COR-L47 (cell line): ENCODE measurements around the gene IL4I1.

Experiments
- DNase-seq: peaks from one replicate; lab custom pipeline; 2025; lab: John Stamatoyannopoulos, UW

The IL4I1 gene

DNA sequence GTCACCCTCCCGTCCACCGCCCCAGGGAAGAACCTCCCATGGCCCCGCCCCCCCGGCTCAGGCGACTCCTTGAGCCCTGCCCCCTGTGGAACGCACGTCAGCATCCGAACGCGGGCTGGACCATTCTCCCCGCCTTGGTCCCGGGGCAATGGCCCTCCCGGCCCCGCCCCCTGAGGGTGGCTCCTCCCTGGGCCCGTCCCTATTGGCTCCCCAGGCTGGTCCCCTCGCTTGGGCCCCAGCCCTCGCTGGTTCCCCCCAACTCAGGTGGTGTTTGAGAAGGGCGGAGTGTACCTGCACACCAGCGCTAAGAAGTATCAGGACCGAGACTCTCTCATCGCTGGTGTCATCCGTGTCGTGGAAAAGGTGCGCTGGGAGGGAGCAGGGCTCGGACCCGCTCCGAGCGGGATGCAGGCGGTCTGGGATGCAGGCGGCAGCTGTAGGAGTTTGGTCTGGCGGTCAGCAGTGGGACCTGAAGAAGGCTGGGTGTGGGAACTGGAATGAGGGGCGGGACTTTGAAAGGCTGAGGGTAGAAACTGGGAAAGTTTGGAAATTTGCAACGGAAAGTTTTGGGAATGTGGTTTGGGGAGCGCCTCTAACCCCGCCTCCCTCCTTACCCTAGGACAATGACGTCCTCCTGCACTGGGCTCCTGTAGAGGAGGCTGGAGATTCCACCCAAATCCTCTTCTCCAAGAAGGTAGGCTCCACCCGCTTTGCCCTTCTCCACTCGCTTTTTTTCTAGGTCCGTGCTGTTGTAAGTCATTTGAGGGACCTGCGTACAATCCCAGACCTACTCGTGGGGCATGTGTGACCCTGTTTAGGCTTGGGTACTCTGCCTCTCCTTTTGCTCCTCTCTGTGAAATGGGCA lies 18.6 kb downstream of the IL4I1 start:
- DNase-seq = peak; percentile 93

DNA sequence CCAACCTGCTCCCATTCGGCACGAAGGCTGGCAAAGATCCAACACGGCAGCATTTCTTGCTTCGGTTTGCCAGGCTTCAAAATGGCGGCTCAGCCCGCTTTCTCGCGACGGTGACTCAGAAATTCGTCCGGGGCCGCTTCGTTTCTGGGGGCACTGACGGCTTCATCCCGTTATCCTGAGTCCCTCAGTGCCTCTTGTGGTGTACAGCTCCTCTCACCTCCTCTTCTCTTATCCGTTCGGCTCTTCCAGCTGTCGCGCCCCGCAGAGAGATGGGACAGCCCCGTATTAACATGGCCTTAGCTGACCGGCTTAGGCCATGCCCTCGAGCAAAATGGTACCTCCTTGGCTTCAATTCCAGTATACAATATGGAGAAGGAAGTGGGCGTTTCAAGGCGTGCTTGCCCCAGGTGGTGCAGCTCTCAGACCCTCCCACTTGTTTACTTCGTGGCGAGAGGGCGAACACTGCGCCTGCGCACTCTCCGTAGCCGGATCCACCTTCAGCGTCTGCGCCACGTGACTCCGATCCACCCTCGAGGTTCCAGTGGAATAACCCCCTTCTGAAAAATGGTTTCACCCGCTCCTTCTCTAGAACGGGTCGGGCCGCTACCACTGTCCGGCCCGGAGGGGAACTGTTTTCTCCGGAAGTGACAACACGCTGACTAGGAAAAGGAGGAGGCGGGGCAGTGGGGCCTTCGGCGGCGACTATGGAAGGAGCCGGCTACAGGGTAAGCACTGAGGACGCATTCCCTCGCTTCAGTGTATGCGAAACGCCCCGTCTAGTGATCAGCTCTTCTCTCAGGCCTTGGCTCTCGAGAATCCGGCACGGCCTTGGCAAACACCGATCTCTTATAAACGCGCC lies 19.4 kb downstream of the IL4I1 start, which contains the start of the genes AKT1S1 and TBC1D17:
Gene AKT1S1 (minus strand): TSS at position 336 of the 859 bp plus-strand sequence. CDS start 4,060 bp downstream, outside the sequence.
Gene TBC1D17 (plus strand): TSS at position 683 of the 859 bp plus-strand sequence. CDS start 22 bp downstream, at position 705.
- DNase-seq = peak; percentile 100

DNA sequence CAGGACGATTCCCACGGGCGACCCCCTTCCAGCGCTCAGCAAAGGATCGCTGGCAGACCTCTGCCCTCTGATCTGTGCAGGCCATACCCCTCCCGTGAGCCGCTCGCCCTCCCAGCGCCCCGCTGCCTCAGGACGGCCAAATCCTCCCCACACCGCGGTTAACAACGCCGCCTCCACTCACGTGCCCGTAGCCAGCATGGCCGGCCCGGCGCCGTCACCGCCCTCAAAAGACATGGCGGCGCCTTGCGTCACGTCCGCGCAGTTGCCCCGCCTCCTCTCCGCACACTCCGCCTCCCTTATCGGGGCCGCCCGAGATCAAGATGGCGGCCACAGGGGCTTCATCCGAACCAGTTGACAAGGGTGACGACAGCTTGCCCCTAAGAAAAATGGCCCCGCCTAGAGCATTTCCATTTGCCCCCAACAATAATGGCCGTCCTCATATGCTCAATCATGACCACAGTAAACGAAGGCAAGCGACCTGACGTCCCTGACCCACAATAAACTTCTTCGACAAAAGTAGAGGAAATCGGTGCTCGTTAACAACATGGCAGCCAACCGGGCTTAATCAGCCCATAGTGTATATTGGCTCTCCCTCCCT lies 20.2 kb downstream of the IL4I1 start:
- peak; percentile 98 for DNase-seq

DNA sequence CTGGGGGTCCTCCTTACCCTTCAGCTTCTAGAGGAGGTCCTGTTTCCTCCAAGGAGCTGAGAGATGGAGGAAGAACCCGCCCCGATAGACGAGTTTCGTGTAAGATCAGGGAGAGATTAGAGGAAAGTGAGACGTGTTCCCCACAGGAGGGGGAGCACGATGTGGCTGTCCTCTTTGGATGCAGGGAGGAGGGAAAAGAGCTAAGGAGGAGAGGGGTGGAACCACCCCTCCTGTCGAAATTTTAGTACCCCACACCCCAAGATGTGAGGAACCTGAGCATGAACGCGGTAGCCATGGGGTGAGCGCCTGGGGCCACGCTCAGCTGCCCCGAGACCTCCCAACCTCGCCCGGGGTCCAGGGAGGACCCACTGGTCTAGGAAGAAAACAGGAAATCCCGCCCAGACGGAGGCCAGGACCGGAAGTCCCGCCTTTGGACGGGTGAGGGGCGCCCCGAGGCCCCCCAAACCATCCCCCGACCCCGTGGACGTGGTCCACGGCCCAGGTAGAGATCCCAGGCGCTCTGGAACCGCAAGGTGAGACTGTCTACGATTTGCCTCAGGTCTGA lies 20.7 kb downstream of the IL4I1 start:
- peak; percentile 23 for DNase-seq

DNA sequence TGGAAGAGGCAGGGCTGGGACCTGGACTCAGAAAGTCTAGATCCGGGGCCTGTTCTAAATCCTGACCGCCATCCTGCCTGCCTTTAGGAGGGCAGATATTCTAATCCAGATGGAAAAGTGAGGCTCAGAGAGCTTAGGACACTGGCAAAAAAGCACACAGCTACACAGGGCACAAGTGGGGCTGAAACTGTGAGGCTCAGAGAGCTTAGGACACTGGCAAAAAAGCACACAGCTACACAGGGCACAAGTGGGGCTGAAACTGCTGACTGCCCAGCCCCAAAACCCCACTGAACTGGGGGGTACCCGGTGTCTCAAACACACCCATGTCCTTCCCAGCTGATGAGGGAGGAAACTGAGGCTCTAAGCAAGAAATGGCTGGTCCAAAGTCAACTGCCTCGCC lies 21.5 kb downstream of the IL4I1 start:
- no peak for DNase-seq

DNA sequence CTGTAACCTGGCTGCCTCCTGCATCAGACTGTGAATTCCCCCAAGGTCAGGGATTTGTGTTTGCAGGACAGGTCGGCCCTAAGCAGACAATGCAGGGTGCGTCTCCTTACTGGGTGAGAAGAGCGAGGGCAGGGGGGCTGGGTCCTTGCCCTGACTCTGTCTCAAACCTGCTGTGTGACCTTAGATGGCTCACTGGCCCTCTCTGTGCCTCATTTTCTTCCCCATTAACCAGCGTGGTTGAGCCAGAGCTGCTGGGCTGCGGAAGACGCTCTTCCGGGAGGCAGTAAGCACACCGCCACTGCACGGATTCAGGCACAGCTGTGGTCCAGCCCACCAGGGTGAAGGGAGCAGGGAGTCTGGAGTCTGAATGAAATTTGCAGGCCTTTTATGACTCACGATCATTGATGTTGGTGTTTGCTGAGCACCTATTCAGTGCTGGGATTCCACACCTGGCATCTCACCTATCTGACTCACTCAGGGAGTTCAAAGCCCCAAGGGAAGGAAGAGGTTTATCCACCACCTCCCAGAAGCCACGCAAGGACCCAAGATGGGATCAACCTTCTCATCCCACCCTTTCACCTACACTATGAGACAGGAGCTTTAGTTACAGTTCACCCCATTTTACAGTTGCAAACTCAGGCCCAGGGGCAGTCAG lies 22.1 kb downstream of the IL4I1 start:
- DNase-seq = no peak

DNA sequence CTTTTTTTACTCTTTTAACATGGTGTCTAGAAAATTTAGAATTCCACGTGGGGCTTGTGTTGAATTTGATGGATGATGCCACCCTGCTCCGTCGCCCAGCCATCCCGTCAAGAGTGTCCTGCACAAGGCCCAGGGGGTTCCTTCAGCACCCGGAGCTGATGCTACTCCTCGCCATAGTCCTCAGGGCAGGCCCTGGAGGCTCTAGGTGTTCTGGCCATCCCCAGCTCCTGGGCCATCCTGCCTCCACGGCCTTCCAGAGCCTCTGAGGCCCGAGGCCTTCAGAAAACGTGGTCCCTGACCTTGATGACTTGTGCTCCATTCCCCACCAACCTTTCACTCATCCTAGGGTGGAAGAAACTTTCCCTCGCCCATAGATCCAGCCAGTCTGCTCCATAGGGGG lies 22.9 kb downstream of the IL4I1 start:
- no peak for DNase-seq

DNA sequence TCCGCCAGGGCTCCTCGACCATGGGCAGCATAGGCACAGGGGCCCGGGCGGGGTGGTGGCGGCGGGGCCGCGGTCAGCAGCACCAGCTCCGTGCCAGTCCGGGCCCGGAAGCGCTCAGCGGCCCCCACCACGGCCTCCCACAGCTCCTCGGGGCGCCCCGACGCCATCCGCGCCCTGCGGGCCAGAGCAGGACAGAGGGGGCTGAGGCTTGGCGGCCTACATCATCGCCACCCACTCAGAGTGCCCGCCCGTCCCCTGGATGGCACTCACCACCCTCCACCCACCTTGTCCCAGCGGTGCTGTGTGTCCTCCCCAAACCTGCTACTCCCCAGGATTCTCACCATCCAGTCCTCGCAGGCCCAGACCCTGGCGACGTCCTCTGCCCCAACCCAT lies 23.6 kb downstream of the IL4I1 start:
- DNase-seq = no peak

DNA sequence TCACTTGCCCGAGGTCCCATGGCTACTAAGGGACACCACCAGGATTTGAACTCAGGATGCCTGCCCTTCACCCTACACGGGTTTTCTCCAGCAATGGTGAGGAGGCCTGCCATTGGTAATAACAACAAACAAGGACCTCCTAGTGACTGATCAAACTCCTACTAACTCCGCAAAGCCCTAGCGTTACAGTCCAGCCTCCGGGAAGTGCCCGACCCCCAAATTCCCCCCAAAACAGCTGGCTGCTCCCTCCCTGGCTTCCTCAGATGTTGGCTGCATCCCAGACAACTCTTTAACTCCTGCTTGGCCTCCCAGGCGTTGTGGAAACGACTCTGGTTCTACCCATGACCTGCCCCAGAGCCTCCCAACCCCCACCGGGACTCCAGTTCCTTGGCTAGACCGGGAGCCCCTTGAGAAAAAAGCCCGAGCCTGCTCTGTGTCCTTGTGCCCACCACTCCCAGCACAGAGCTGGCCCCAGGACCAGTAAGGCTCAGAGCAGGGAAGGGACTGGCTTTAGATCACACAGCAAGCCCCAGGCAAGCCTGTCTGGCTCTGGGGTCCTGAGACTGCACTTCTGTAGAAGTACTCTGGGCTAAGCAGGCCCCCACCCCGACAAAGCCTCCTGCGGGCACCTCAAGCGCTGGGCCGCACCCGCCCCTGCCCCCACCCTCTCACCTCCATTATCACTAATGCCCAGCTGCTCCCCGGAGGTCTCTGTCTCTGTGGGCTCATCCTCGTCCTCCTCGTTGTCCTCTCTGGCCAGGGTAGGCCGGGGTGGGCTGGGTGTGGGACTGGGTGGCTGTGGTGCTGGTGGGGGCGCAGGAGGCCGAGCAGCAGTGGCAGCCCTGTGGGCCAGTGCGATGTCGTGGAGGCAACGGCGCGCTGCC lies 24.2 kb downstream of the IL4I1 start:
- no peak for DNase-seq

DNA sequence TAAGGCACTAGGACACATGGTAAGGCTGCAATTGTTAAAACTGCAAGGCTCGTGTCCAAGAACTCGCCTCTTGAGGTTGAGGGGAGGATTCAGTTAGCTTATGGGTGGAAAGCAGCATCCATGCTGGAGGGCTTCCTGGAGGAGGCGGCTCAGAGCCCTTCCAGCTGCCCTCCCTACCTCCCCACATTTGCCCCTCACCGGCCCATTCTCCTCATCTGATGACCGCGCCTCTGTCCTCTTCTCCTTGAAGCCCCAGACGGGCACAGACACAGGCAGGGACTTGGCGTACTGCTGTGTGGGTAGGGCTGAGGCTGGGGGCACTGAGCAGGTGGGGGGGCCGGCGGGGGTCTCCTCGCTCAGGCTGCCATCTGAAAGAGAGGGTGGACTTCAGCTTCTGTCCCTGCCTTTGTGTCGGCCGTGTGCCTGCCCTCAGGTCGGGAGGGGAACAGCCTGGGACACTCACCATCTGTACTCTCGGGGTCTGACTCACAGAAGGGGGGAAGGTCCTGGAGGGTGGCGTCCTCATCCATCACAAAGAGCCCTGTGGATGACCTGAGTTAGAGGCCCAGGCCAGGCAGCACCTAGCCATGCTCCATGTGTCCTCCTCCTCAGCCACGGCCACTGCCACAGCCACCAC lies 25.2 kb downstream of the IL4I1 start:
- no peak for DNase-seq

DNA sequence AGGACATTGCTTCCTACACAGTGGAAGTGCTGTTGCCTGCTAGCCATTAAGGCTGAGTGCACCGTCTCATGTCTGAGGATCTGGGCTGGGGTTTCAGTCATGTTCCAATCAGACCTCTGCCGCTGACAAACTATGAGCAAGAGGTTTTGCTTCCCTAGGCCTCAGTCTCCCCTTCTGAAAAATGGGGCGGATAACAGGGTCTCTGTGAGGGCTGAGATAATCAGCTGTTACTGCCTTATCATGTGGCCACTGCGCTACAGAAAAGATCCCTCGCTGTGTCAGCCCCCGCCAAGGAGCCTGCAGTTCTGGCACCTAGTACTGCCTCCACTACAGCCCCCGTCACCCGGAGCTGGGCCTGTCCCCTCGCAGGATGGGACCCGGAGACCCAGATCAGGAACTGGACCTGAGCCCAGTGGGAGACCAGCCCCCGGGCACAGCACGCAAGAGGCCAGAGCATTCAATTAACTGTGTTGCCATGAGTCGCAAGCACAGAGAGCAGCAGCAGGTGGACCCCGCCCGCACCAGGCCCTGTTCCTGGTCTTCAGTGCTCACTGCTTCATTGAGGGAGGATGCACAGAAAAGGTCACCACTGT lies 26.3 kb downstream of the IL4I1 start:
- no peak for DNase-seq

DNA sequence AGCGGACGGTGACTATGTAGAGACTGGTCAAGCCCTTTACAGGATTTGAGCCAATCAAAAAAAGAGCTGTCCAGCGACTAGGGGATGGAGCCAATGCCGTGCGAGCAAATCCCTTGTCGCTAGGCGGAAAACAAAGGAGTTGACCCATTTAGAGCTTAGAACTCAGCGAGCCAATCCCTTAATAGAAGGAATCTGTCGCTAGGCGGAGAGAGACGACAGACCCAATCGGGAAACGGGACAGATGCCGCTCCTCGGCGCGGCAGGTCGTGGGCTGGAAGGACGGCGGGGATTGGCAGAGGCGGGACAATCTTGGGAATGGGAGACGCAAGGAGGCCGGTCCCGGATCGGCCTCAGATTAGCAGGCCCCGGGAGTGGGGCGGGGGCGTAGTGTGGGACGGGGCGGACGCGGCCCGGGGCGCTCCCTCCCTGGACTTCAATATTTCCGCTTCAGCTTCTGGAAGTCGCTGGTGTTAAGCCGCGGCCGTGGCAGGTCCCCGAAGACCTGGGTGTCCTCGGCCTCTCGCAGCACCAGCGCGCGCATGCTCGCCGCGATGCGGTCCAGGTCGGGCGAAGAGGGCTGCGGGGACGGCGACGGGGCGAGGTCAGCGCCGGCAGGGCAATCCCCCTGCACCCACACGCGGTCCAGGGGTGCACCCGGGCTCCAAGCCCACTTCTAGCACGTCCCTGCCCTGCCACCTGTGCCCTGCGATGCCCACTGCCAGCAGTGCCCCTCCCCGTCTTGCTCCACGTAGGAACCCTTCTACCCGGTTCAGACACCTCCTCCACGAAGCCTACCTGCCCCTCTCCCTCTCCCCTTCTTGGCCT lies 27.0 kb downstream of the IL4I1 start:
- DNase-seq = peak; percentile 100

DNA sequence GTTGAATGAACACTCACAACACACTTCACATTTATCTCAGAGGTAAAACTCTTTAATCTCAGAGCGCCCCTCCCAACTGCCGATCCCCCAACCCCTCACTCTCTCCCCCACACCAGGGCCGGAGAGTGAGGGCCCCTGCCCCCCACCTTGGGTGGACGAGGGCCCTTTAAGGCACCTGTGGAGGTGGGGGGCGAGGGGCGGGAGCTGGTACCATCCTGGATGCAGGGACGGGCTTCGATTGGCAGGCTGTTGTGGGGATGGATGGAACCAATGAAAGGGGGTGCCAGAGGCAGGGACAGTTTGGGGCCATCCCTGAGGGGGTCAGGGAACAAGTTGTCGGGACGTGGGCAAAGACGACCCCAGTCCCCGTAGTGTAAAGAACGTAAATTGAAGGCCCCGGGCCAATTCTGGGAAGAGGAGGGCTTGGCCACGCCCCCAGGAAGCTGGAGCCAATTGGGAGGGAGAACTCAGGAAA lies 27.6 kb downstream of the IL4I1 start:
- peak; percentile 78 for DNase-seq

DNA sequence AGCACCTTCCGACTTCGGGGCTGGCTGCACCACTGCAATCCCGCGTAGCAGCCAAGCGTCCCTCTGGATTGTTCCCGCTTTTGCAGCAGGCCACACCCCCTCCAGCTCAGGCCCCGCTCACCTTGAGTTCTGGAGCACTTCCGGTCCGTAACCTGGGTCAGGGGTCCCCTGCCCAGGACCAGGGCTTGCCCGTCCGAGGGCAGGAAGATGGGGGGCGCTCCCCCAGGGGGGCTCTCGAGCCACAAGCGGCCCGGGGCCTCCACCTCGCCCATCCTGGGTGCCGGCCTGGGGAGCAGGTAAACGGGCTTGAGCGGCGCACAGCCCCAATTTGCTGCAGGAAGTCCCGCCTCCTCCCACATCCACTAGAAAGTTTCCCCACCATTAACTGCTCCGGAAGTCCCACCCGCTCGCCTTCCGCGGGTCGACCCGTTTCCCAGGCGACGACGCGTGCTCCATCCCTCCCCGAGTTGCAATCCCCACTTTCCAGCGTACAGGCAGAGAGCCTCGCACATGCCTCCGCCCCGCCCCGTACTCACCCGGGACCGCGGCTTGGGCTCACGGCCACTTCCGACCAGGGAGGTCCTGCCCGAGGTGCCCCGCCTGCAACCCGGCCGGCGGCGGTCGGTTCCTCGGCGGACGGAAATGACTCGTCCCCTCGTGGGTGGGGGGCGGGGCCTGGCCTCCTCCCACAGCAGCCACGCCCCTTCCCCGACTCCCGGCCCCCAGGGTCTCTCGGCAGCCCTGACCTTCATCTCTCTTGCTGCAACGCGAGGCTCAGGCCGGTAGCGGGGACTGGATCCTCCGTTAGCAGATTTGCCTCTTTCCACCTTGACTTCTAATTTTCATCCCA lies 29.5 kb downstream of the IL4I1 start, which contains the start of gene PNKP:
Gene PNKP (minus strand): TSS at position 644 of the 850 bp plus-strand sequence. CDS start 372 bp downstream, at position 272.
- peak; percentile 85 for DNase-seq

DNA sequence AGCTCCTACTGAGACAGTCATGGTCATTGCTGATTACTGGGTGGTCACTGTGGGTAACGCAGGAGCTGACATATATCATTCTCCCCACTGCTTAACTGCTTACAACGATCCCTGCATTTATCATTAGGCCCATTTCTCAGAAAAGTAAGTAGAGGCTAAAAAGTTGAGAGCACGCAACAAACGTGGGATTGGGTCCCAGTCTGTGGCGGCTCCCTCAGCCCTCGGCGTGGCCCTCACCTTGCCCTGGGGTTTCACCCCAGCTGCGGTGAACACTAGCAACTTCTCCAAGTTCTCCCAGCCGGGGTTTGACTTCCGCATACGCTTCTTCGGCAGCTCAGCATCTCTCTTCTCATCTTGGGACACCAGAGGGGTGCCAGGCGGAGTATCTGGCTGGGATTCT lies 31.8 kb downstream of the IL4I1 start:
- no peak for DNase-seq

DNA sequence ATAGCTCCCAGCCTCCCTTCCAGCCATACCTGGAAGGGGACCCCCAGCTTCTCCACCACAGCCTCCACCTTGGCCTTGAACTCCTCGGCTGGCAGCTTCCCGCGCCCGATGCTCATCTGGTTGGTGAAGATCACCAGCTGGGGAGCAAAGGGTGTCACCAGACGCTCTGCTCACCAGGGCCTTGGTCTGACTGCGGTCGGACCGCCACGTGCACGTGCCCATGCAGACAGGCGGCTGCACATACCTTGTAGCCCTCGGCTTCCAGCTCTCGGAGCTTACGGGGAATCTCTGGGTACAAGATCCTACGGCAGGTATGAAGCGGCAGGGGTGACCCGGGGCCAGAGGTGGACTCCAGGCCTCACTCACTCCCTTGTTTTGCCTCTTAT lies 32.8 kb downstream of the IL4I1 start:
- no peak for DNase-seq

DNA sequence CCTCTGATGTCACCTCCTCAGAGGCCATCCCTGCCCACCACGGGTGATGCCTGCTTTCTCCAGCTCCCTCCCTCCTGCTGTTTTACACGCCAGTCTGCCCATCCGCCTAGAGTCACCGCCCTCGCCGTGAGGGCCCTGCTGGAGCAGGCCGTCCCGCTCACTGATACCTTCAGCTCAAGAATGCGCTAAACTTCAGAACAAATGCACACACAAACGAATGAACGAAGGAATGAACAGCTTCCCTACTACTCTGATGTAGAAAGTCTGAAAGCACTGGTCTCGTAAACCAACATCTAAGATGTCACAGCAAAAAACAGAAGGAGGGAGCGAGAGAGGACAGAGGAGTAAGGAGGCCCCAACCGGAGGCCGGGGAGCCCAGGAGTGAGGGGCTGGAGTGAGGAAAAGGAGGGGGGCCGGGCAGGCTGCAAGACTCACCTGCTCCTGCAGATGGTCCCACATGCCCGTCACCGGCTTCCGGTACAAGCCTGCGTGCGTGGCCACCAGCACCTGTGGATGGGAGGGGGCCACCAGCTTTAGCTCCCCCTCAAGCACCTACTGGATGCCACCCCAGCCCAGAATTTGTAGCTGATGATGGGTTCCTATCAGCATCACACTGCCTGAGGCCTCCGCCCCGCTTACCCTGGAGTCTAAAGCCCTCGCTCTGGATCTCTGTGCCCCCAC lies 33.3 kb downstream of the IL4I1 start:
- DNase-seq = no peak
